Nephron progenitor cell (in vitro differentiated cells): Measurements from ENCODE around the gene ZNF681.

Experiments used
- DNase-seq: peaks from one replicate; pipeline ENCODE4 v3.0.0; 2021
- H3K27ac Mint-ChIP-seq: 2 replicates; pipeline ENCODE4 v1.8.0; 2021; ENCODE audit warnings: mild to moderate bottlenecking, moderate library complexity, mixed read lengths
- H3K27me3 Mint-ChIP-seq: 2 replicates; pipeline ENCODE4 v1.8.0; 2021; ENCODE audit warnings: mild to moderate bottlenecking, low read depth, mixed read lengths; ENCODE audit not compliant: poor library complexity
- H3K36me3 Mint-ChIP-seq: 2 replicates; pipeline ENCODE4 v1.8.0; 2021; ENCODE audit warnings: low read depth, mixed read lengths
- H3K4me1 Mint-ChIP-seq: 2 replicates; pipeline ENCODE4 v1.8.0; 2021; ENCODE audit warnings: mixed read lengths
- H3K4me3 Mint-ChIP-seq: 2 replicates; pipeline ENCODE4 v1.8.0; 2021; ENCODE audit warnings: mild to moderate bottlenecking, moderate library complexity, mixed read lengths
- H3K9me3 Mint-ChIP-seq: 2 replicates; pipeline ENCODE4 v1.8.0; 2021; ENCODE audit warnings: mild to moderate bottlenecking, moderate library complexity, mixed read lengths
- TF ChIP-seq, protein P1 (sequence below): fragments of 200-600 bp; sonication (generic); IDR thresholded peaks from 2 replicates; pipeline ENCODE4 v1.5.0; 2021; ENCODE audit warnings: antibody characterized with exemption

The ZNF681 gene

DNA sequence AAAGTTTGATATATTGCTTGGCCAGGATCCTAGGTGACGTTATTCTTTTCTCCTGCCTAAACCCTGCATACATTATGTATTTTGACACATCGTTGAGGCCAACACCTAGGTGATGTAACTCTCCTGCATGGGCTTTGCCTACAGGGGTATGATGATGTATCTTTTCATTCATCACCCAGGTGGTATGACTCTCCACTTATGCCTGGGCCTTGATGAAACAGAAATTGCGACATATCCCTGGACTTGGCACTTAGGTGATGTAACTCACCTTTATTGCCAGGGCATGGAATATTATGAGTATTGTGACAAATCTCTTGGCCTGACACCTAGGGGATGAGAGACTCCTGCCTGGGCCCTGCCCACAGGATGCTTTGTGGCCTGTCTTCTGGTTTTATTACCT lies 18.5 kb upstream of the ZNF681 start:
- peaks cover 94% of the 10 kb centered on the region for H3K36me3 Mint-ChIP-seq
- H3K4me3 Mint-ChIP-seq = no peak overlapping the region
- TF ChIP-seq, protein P1, sequence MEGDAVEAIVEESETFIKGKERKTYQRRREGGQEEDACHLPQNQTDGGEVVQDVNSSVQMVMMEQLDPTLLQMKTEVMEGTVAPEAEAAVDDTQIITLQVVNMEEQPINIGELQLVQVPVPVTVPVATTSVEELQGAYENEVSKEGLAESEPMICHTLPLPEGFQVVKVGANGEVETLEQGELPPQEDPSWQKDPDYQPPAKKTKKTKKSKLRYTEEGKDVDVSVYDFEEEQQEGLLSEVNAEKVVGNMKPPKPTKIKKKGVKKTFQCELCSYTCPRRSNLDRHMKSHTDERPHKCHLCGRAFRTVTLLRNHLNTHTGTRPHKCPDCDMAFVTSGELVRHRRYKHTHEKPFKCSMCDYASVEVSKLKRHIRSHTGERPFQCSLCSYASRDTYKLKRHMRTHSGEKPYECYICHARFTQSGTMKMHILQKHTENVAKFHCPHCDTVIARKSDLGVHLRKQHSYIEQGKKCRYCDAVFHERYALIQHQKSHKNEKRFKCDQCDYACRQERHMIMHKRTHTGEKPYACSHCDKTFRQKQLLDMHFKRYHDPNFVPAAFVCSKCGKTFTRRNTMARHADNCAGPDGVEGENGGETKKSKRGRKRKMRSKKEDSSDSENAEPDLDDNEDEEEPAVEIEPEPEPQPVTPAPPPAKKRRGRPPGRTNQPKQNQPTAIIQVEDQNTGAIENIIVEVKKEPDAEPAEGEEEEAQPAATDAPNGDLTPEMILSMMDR = no peak
- no peak overlapping the region for H3K27ac Mint-ChIP-seq
- H3K27me3 Mint-ChIP-seq = no peaks in the 10 kb centered on the region
- H3K4me1 Mint-ChIP-seq = no peaks in the 10 kb centered on the region
- peaks cover 39% of the 10 kb centered on the region for H3K9me3 Mint-ChIP-seq
- no peak for DNase-seq

DNA sequence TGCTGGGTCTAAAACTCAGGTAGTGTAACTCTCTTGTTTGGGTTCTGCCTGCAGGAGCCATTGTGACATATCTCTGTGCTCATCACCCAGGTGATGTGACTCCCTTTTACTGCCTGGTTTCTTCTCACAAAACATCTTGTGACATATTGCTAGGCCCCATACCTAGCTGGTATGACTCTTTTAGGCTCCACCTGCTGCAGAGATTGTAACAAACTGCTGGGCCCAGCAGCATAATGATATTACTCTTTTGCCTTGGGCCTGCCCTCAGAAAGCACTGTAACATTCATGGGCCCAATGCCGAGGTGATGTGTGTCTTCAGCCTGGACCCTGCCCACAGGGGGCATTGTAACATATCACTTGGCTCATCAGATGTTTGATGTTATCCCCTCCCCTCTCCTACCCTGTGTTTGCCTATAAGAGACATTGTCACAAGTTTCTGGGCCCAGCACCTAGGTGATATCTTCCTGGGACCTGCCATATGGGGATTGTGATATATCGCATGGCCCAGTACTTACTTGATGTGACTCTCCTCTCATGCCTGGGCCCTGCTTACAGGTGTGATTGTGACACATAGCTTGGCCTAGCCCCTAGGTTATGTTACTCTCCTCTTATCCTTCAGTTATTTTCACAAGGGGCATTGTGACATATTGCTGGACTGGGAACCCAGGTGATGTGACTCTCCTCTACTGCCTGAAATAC lies 18.0 kb upstream of the ZNF681 start:
- Mint-ChIP-seq H3K4me3 (no peak overlapping the region), H3K4me1 (no peaks in the 10 kb centered on the region), H3K27me3 (no peaks in the 10 kb centered on the region), H3K9me3 (peaks cover 39% of the 10 kb centered on the region), H3K27ac (no peak overlapping the region), H3K36me3 (peaks cover 94% of the 10 kb centered on the region)
- DNase-seq = no peak
- TF ChIP-seq, protein P1 = no peak

DNA sequence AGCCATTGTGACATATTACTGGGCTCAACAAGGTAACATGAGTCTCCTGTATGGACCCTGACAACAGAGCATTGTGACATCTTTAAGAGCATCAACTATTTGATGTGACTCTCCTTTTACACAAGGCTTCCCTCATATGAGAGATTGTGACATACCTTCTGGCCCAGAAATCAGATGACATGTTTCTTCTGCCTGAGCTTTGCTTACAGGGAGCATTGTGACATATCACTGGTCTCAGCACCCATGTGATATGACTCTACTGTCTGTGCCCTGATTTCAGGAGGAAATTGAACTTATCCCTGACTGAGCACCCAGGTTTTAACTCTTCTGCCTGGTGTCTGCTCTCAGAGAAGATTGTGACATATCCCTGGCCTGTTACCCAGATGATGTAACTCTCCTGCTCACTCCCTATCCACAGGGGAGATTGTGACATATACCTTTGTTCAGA lies 15.9 kb upstream of the ZNF681 start:
- TF ChIP-seq, protein P1 = no peak
- DNase-seq = no peak
- Mint-ChIP-seq H3K27ac (no peak overlapping the region), H3K27me3 (no peaks in the 10 kb centered on the region), H3K36me3 (peaks cover 97% of the 10 kb centered on the region), H3K4me3 (no peak overlapping the region), H3K4me1 (no peaks in the 10 kb centered on the region), H3K9me3 (peaks cover 46% of the 10 kb centered on the region)

DNA sequence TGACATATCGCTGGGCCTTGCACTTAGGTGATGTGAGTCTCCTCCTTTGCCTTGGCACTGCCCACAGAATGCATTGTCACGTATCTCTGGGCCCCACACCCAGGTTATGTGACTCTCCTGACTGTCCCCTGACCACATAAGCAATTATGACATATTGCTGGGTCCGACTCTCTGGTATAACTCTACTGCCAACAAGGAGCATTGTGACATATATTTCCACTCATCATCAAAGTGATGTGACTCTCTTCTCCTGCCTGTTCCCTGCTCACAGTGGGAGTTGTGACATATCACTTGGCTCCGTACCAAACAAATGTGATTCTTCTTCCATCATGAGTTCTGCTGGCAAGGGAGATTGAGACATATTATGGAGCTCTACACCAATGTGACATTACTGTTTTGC lies 15.4 kb upstream of the ZNF681 start:
- H3K27ac Mint-ChIP-seq = no peak overlapping the region

DNA sequence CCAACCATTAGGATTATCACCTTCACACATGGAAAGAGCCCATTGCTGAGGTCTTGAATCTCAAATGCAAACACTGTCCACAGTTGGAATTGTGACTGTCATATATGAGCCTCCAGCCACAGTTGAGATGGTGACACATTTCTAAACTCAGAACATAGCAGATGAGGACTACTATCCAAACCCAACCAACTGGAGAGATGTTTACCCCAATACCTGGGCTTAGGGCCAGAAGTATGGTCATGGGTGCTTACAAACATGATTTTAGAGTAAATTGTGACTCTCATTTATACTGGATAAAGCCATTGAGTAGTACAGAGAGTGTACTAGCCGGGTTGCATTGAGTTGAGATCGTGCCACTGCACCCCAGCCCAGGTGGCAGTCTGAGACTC lies 14.0 kb upstream of the ZNF681 start:
- Mint-ChIP-seq H3K9me3 (peaks cover 48% of the 10 kb centered on the region), H3K27ac (no peak overlapping the region), H3K27me3 (peaks cover 3% of the 10 kb centered on the region), H3K36me3 (peaks cover 97% of the 10 kb centered on the region), H3K4me1 (no peaks in the 10 kb centered on the region), H3K4me3 (no peak overlapping the region)
- no peak for DNase-seq
- TF ChIP-seq, protein P1 = no peak

More for the DNA sequence above, 15.4 kb upstream of the ZNF681 start:
- peaks cover 46% of the 10 kb centered on the region for H3K9me3 Mint-ChIP-seq
- no peak for DNase-seq
- no peaks in the 10 kb centered on the region for H3K4me1 Mint-ChIP-seq
- H3K27me3 Mint-ChIP-seq = peaks cover 1% of the 10 kb centered on the region
- TF ChIP-seq, protein P1 = no peak
- peaks cover 97% of the 10 kb centered on the region for H3K36me3 Mint-ChIP-seq
- H3K4me3 Mint-ChIP-seq = no peak overlapping the region
